ENCODE results near the gene MYG1. TPM values are rescaled to one million over a fixed set of nuclear protein-coding genes. Genes with fewer than 3 reads are reported as not detected.
"Not testable (repeated sequence)": the region's sequence is repeated elsewhere in the genome, so short reads cannot be mapped to it uniquely, and the experiment has no call there.

The MYG1 gene
- polyA plus RNA-seq, 4 donors = 42.4 to 87.0 (median 66.9) TPM

GRCh38 chr12:53325511-53326061 lies 26.1 kb downstream of the MYG1 start:
- Histone ChIP-seq H3K36me3 (ENCODE audit: control insufficient read depth in 3 of 3, insufficient read depth in 2 of 3, low read depth in 1 of 3, low read length in 3 of 3) (no peaks in the 10 kb centered on the region), H3K4me1 (ENCODE audit: control insufficient read depth in 3 of 3, insufficient read depth in 2 of 3, low read depth in 1 of 3, low read length in 2 of 3) (peaks cover under 1 to 27% (median 3%) of the 10 kb centered on the region in 3 donors), H3K9me3 (ENCODE audit: control insufficient read depth in 2 of 2, insufficient read depth in 1 of 2, low read depth in 1 of 2, low read length in 1 of 2) (no peaks in the 10 kb centered on the region), H3K27ac (ENCODE audit: low read depth in 1 of 3, low read length in 2 of 3) (peak overlapping the region in 2 of 3 donors; percentile 82 to 97), H3K4me3 (ENCODE audit: low read depth in 1 of 3, low read length in 3 of 3) (peak overlapping the region; percentile 57 to 73 (median 57)), H3K27me3 (ENCODE audit: control insufficient read depth in 3 of 3, insufficient read depth in 3 of 3, low read length in 3 of 3) (peaks cover 0 to 48% (median 0%) of the 10 kb centered on the region in 3 donors)
- FAIRE-seq = no peak
- WGBS, 3 donors = 0 to 2% (median 1%) methylated on average over 21 to 50 of the region's 50 CpGs
- peak in 1 of 2 donors; percentile 44 for DNase-seq

GRCh38 chr12:53326460-53327185 lies 27.1 kb downstream of the MYG1 start:
- H3K4me3 ChIP-seq (ENCODE audit: low read depth in 1 of 3, low read length in 3 of 3) = no peak overlapping the region
- FAIRE-seq = no peak
- H3K27ac ChIP-seq (ENCODE audit: low read depth in 1 of 3, low read length in 2 of 3) = no peak overlapping the region

GRCh38 chr12:53327435-53328042 lies 28.0 kb downstream of the MYG1 start:
- Histone ChIP-seq H3K27me3 (ENCODE audit: control insufficient read depth in 3 of 3, insufficient read depth in 3 of 3, low read length in 3 of 3) (peaks cover 0 to 56% (median 0%) of the 10 kb centered on the region in 3 donors), H3K4me3 (ENCODE audit: low read depth in 1 of 3, low read length in 3 of 3) (no peak overlapping the region), H3K4me1 (ENCODE audit: control insufficient read depth in 3 of 3, insufficient read depth in 2 of 3, low read depth in 1 of 3, low read length in 2 of 3) (peaks cover 0 to 23% (median 0%) of the 10 kb centered on the region in 3 donors), H3K36me3 (ENCODE audit: control insufficient read depth in 3 of 3, insufficient read depth in 2 of 3, low read depth in 1 of 3, low read length in 3 of 3) (no peaks in the 10 kb centered on the region), H3K9me3 (ENCODE audit: control insufficient read depth in 2 of 2, insufficient read depth in 1 of 2, low read depth in 1 of 2, low read length in 1 of 2) (no peaks in the 10 kb centered on the region), H3K27ac (ENCODE audit: low read depth in 1 of 3, low read length in 2 of 3) (no peak overlapping the region)
- no peak for FAIRE-seq
- DNase-seq = peak in 1 of 2 donors; percentile 19
- WGBS, 3 donors = 65 to 81% (median 67%) methylated on average over 3 of the region's 3 CpGs

More at GRCh38 chr12:53326460-53327185, 27.1 kb downstream of the MYG1 start:
- Histone ChIP-seq H3K4me1 (ENCODE audit: control insufficient read depth in 3 of 3, insufficient read depth in 2 of 3, low read depth in 1 of 3, low read length in 2 of 3) (peaks cover 0 to 27% (median 3%) of the 10 kb centered on the region in 3 donors), H3K9me3 (ENCODE audit: control insufficient read depth in 2 of 2, insufficient read depth in 1 of 2, low read depth in 1 of 2, low read length in 1 of 2) (no peaks in the 10 kb centered on the region), H3K27me3 (ENCODE audit: control insufficient read depth in 3 of 3, insufficient read depth in 3 of 3, low read length in 3 of 3) (peaks cover 0 to 48% (median 0%) of the 10 kb centered on the region in 3 donors), H3K36me3 (ENCODE audit: control insufficient read depth in 3 of 3, insufficient read depth in 2 of 3, low read depth in 1 of 3, low read length in 3 of 3) (no peaks in the 10 kb centered on the region)
- WGBS, 3 donors = 66 to 82% (median 70%) methylated on average over 8 of the region's 8 CpGs
- DNase-seq = no peak

GRCh38 chr12:53328043-53328435 lies 28.5 kb downstream of the MYG1 start:
- Histone ChIP-seq H3K4me1 (ENCODE audit: control insufficient read depth in 3 of 3, insufficient read depth in 2 of 3, low read depth in 1 of 3, low read length in 2 of 3) (peaks cover 0 to 23% (median 0%) of the 10 kb centered on the region in 3 donors), H3K9me3 (ENCODE audit: control insufficient read depth in 2 of 2, insufficient read depth in 1 of 2, low read depth in 1 of 2, low read length in 1 of 2) (no peaks in the 10 kb centered on the region), H3K36me3 (ENCODE audit: control insufficient read depth in 3 of 3, insufficient read depth in 2 of 3, low read depth in 1 of 3, low read length in 3 of 3) (no peaks in the 10 kb centered on the region), H3K27me3 (ENCODE audit: control insufficient read depth in 3 of 3, insufficient read depth in 3 of 3, low read length in 3 of 3) (peaks cover 0 to 60% (median 0%) of the 10 kb centered on the region in 3 donors), H3K27ac (ENCODE audit: low read depth in 1 of 3, low read length in 2 of 3) (no peak overlapping the region), H3K4me3 (ENCODE audit: low read depth in 1 of 3, low read length in 3 of 3) (no peak overlapping the region)
- DNase-seq = no peak
- no peak for FAIRE-seq
- 52 to 54% (median 52%) methylated on average over 12 to 16 of the region's 16 CpGs for WGBS, 3 donors

- Histone ChIP-seq H3K36me3 (ENCODE audit: control insufficient read depth in 3 of 3, insufficient read depth in 2 of 3, low read depth in 1 of 3, low read length in 3 of 3) (no peaks in the 10 kb centered on the region), H3K9me3 (ENCODE audit: control insufficient read depth in 2 of 2, insufficient read depth in 1 of 2, low read depth in 1 of 2, low read length in 1 of 2) (no peaks in the 10 kb centered on the region), H3K27ac (ENCODE audit: low read depth in 1 of 3, low read length in 2 of 3) (no peak overlapping the region), H3K27me3 (ENCODE audit: control insufficient read depth in 3 of 3, insufficient read depth in 3 of 3, low read length in 3 of 3) (peaks cover 0 to 56% (median 3%) of the 10 kb centered on the region in 3 donors), H3K4me1 (ENCODE audit: control insufficient read depth in 3 of 3, insufficient read depth in 2 of 3, low read depth in 1 of 3, low read length in 2 of 3) (peaks cover 0 to 5% (median 0%) of the 10 kb centered on the region in 3 donors), H3K4me3 (ENCODE audit: low read depth in 1 of 3, low read length in 3 of 3) (no peak overlapping the region)
- DNase-seq (no peak), FAIRE-seq (no peak)
- WGBS, 3 donors = 64 to 85% (median 72%) methylated on average over 5 of the region's 5 CpGs
Observed at GRCh38 chr12:53330671-53331070, 31.2 kb downstream of the MYG1 start.

- not testable (repeated sequence) for H3K4me3 ChIP-seq (ENCODE audit: low read depth in 1 of 3, low read length in 3 of 3); DNase-seq; H3K27ac ChIP-seq (ENCODE audit: low read depth in 1 of 3, low read length in 2 of 3); FAIRE-seq; H3K36me3 ChIP-seq (ENCODE audit: control insufficient read depth in 3 of 3, insufficient read depth in 2 of 3, low read depth in 1 of 3, low read length in 3 of 3); H3K4me1 ChIP-seq (ENCODE audit: control insufficient read depth in 3 of 3, insufficient read depth in 2 of 3, low read depth in 1 of 3, low read length in 2 of 3); H3K9me3 ChIP-seq (ENCODE audit: control insufficient read depth in 2 of 2, insufficient read depth in 1 of 2, low read depth in 1 of 2, low read length in 1 of 2)
- H3K27me3 ChIP-seq (ENCODE audit: control insufficient read depth in 3 of 3, insufficient read depth in 3 of 3, low read length in 3 of 3) = peaks cover 0 to 57% (median 7%) of the 10 kb centered on the region in 3 donors
Observed at GRCh38 chr12:53332339-53332738, 32.8 kb downstream of the MYG1 start.

- no peaks in the 10 kb centered on the region for H3K9me3 ChIP-seq (ENCODE audit: control insufficient read depth in 2 of 2, insufficient read depth in 1 of 2, low read depth in 1 of 2, low read length in 1 of 2)
- WGBS, 3 donors = 53 to 89% (median 84%) methylated on average over 3 to 15 of the region's 15 CpGs
- H3K27me3 ChIP-seq (ENCODE audit: control insufficient read depth in 3 of 3, insufficient read depth in 3 of 3, low read length in 3 of 3) = peaks cover 0 to 56% (median 10%) of the 10 kb centered on the region in 3 donors
- no peak overlapping the region for H3K4me3 ChIP-seq (ENCODE audit: low read depth in 1 of 3, low read length in 3 of 3)
- FAIRE-seq (no peak), DNase-seq (no peak)
- H3K27ac ChIP-seq (ENCODE audit: low read depth in 1 of 3, low read length in 2 of 3) = no peak overlapping the region
- no peaks in the 10 kb centered on the region for H3K4me1 ChIP-seq (ENCODE audit: control insufficient read depth in 3 of 3, insufficient read depth in 2 of 3, low read depth in 1 of 3, low read length in 2 of 3)
- no peaks in the 10 kb centered on the region for H3K36me3 ChIP-seq (ENCODE audit: control insufficient read depth in 3 of 3, insufficient read depth in 2 of 3, low read depth in 1 of 3, low read length in 3 of 3)
Observed at GRCh38 chr12:53332744-53333143, 33.2 kb downstream of the MYG1 start.

- Histone ChIP-seq H3K27ac (ENCODE audit: low read depth in 1 of 3, low read length in 2 of 3) (no peak overlapping the region), H3K4me1 (ENCODE audit: control insufficient read depth in 3 of 3, insufficient read depth in 2 of 3, low read depth in 1 of 3, low read length in 2 of 3) (no peaks in the 10 kb centered on the region), H3K4me3 (ENCODE audit: low read depth in 1 of 3, low read length in 3 of 3) (no peak overlapping the region), H3K36me3 (ENCODE audit: control insufficient read depth in 3 of 3, insufficient read depth in 2 of 3, low read depth in 1 of 3, low read length in 3 of 3) (no peaks in the 10 kb centered on the region), H3K9me3 (ENCODE audit: control insufficient read depth in 2 of 2, insufficient read depth in 1 of 2, low read depth in 1 of 2, low read length in 1 of 2) (no peaks in the 10 kb centered on the region), H3K27me3 (ENCODE audit: control insufficient read depth in 3 of 3, insufficient read depth in 3 of 3, low read length in 3 of 3) (peaks cover 0 to 56% (median 10%) of the 10 kb centered on the region in 3 donors)
- WGBS, 3 donors = 78 to 89% (median 82%) methylated on average over 4 of the region's 4 CpGs
- no peak for FAIRE-seq
- DNase-seq = no peak
Observed at GRCh38 chr12:53333289-53333688, 33.8 kb downstream of the MYG1 start.
